B cell (primary cell): ENCODE measurements around the gene STAMBPL1. TPM values are rescaled to one million over a fixed set of nuclear protein-coding genes. Genes with fewer than 3 reads are reported as not detected.

Source experiments
- ATAC-seq: fragments of 200-7000 bp; cut with Tn5 transposase; one replicate; pipeline ENCODE4 v1.10.0; 2021; ENCODE audit warnings: low read depth, mild to moderate bottlenecking, moderate number of reproducible peaks, moderate library complexity
- CTCF ChIA-PET: fragments of 350-600 bp; sonication (Branson Sonifier 250); formaldehyde crosslinking; loops from one replicate; lab custom pipeline; 2021; ENCODE audit warnings: antibody characterized with exemption, inconsistent platforms; lab: Charles Lee
- POLR2A ChIA-PET: fragments of 350-600 bp; sonication (Branson Sonifier 250); formaldehyde crosslinking; loops from one replicate; lab custom pipeline; 2021; ENCODE audit warnings: antibody characterized with exemption; lab: Charles Lee
- DNase-seq: peaks from one replicate; pipeline ENCODE4 v3.0.0; 2013
- H2AFZ ChIP-seq: 2 replicates; pipeline ENCODE4 v1.6.1; 2012; ENCODE audit warnings: mild to moderate bottlenecking, low read depth, low read length; ENCODE audit not compliant: insufficient read depth, poor library complexity, severe bottlenecking
- H3K27ac ChIP-seq, 2 donors: 1 replicate in 1 of 2; 2 replicates in 1 of 2; pipeline ENCODE4 v1.5.1; 2012 to 2013; ENCODE audit warnings: low read length in 2 of 2, mild to moderate bottlenecking in 2 of 2, moderate library complexity in 1 of 2
- H3K27me3 ChIP-seq, 4 experiments: fragments of 200-600 bp in 1 of 4; sonication (generic) in 1 of 4; replicated peaks in 1 of 4; 1 replicate in 2 of 4; 2 replicates in 2 of 4; pipeline versions ENCODE4 v1.6.1 to v1.7.0; 2013 to 2016; ENCODE audit warnings: low read length in 3 of 4, mild to moderate bottlenecking in 2 of 4, mixed read lengths in 1 of 4, moderate library complexity in 1 of 4; ENCODE audit not compliant: insufficient read depth in 4 of 4, control insufficient read depth in 3 of 4; ENCODE audit errors: control extremely low read depth in 1 of 4
- H3K36me3 ChIP-seq, 2 experiments: replicated peaks in 1 of 2; 1 replicate in 1 of 2; 2 replicates in 1 of 2; pipeline versions ENCODE4 v1.6.1 to v1.7.1; 2013; ENCODE audit warnings: low read length in 1 of 2; ENCODE audit not compliant: insufficient read depth in 2 of 2, control insufficient read depth in 1 of 2; ENCODE audit errors: control extremely low read depth in 1 of 2, extremely low read depth in 1 of 2
- H3K4me1 ChIP-seq, 2 donors: fragments of 200-600 bp in 1 of 2; sonication (generic) in 1 of 2; 1 replicate in 1 of 2; 2 replicates in 1 of 2; pipeline versions ENCODE4 v1.5.1 to v1.6.1; 2013 to 2017; ENCODE audit warnings: low read length in 2 of 2; ENCODE audit not compliant: control insufficient read depth in 2 of 2, insufficient read depth in 2 of 2
- H3K4me2 ChIP-seq: replicated peaks from 2 replicates; pipeline ENCODE3; 2012; ENCODE audit warnings: mild to moderate bottlenecking, low read depth, low read length; ENCODE audit not compliant: poor library complexity, severe bottlenecking
- H3K4me3 ChIP-seq, 5 experiments: fragments of 200-600 bp in 1 of 5; sonication (generic) in 1 of 5; 1 replicate in 3 of 5; 2 replicates in 2 of 5; pipeline versions ENCODE4 v1.5.1 to v1.7.0; 2011 to 2016; ENCODE audit warnings: low read length in 4 of 5, mild to moderate bottlenecking in 4 of 5, low read depth in 2 of 5, control low read depth in 1 of 5, moderate library complexity in 1 of 5; ENCODE audit not compliant: insufficient read depth in 1 of 5; ENCODE audit errors: control extremely low read depth in 1 of 5, extremely low read depth in 1 of 5
- H3K79me2 ChIP-seq: fragments of 200-600 bp; sonication (generic); one replicate; pipeline ENCODE4 v1.6.0; 2016; ENCODE audit warnings: low read length; ENCODE audit not compliant: control insufficient read depth, insufficient read depth
- H3K9ac ChIP-seq: fragments of 200-600 bp; sonication (generic); 2 replicates; pipeline ENCODE4 v1.6.1; 2017; ENCODE audit warnings: mild to moderate bottlenecking, low read length, moderate library complexity
- H3K9me3 ChIP-seq, 3 donors: one replicate each; pipeline versions ENCODE4 v1.6.1 to v1.7.1; 2013; ENCODE audit warnings: low read length in 2 of 3; ENCODE audit not compliant: control insufficient read depth in 2 of 3, insufficient read depth in 1 of 3; ENCODE audit errors: control extremely low read depth in 1 of 3
- H4K20me1 ChIP-seq: 2 replicates; pipeline ENCODE4 v1.6.0; 2012; ENCODE audit warnings: mild to moderate bottlenecking, low read length; ENCODE audit not compliant: insufficient read depth, control insufficient read depth, poor library complexity, severe bottlenecking
- H3K27ac Mint-ChIP-seq: one replicate; pipeline ENCODE4 v1.8.0; 2021; ENCODE audit warnings: mixed read lengths
- H3K27me3 Mint-ChIP-seq: one replicate; pipeline ENCODE4 v1.8.0; 2021; ENCODE audit warnings: mixed read lengths
- H3K4me1 Mint-ChIP-seq: one replicate; pipeline ENCODE4 v1.8.0; 2021; ENCODE audit warnings: mixed read lengths
- H3K4me3 Mint-ChIP-seq: one replicate; pipeline ENCODE4 v1.8.0; 2021; ENCODE audit warnings: mixed read lengths
- H3K9me3 Mint-ChIP-seq: one replicate; pipeline ENCODE4 v1.8.0; 2022; ENCODE audit warnings: mixed read lengths; ENCODE audit not compliant: insufficient read depth
- CTCF ChIP-seq: fragments of 200-600 bp; IDR thresholded peaks from one replicate; pipeline ENCODE4 v1.8.0; 2022; ENCODE audit warnings: antibody characterized with exemption, mild to moderate bottlenecking
- EZH2 ChIP-seq: IDR thresholded peaks from 2 replicates; pipeline ENCODE4 v1.6.1; 2012; ENCODE audit warnings: borderline replicate concordance, low read depth, mild to moderate bottlenecking, moderate library complexity, low read length; ENCODE audit not compliant: insufficient read depth, poor library complexity, severe bottlenecking
- WGBS: methylation state at CpG from one replicate; pipeline ENCODE4 v1.1.5; 2013; ENCODE audit warnings: missing lambda C conversion rate; ENCODE audit not compliant: insufficient coverage; 5-methylcytosine and 5-hydroxymethylcytosine counted together
- intact Hi-C: fragments of 100-400 bp; cut with micrococcal nuclease; formaldehyde crosslinking; loops from one replicate; pipeline ENCODE4 v1.10.0; 2022
- polyA plus RNA-seq: library from polyadenylated mRNA; depleted of rRNA; stranded (reverse); fragments of >200 nt; gene quantifications from 2 replicates; pipeline ENCODE4 v1.2.3, GENCODE V29; 2012
- total RNA-seq, 2 donors: library from RNA; stranded (reverse); fragments of 120-200 nt in 1 of 2; gene quantifications; 1 replicate in 1 of 2; 2 replicates in 1 of 2; pipeline versions ENCODE4 v1.2.3 to v1.2.4, GENCODE V29; 2013 to 2022

Gene STAMBPL1
- total and polyA plus RNA-seq, 2 donors (not counting 1 experiment from before 2014, with no cell fraction given) = 50.3 to 64.2 TPM

- no peak overlapping the region for H3K9ac ChIP-seq
- peak overlapping the region; percentile 62 for H3K4me3 Mint-ChIP-seq
Measured at GRCh38 chr10:88934900-88935672, 55.0 kb downstream of the STAMBPL1 start.

More at GRCh38 chr10:88934900-88935672, 55.0 kb downstream of the STAMBPL1 start:
- Histone ChIP-seq H3K4me2 (peak overlapping the region; percentile 20), H2AFZ (no peak overlapping the region), H4K20me1 (no peaks in the 10 kb centered on the region), H3K36me3 (peaks cover 0 to 2% of the 10 kb centered on the region in 2 experiments), H3K4me1 (peaks cover 13 to 20% of the 10 kb centered on the region in 2 donors), H3K79me2 (no peaks in the 10 kb centered on the region), H3K27me3 (no peaks in the 10 kb centered on the region), H3K9me3 (no peaks in the 10 kb centered on the region), H3K4me3 (no peak overlapping the region), H3K27ac (no peak overlapping the region)
- 60% methylated on average over 12 of the region's 17 CpGs for WGBS
- Mint-ChIP-seq H3K9me3 (no peaks in the 10 kb centered on the region), H3K4me1 (peaks cover 33% of the 10 kb centered on the region), H3K27me3 (no peaks in the 10 kb centered on the region), H3K27ac (peak overlapping the region; percentile 44)
- ChIA-PET POLR2A (interaction anchor here (2.1 kb wide), 1 partner anchor 56 kb away, joined by 6 read pairs; the partner anchor contains the start of gene STAMBPL1), CTCF (interaction anchor here (0.5 to 12.4 kb wide), 54 partner anchors 10 to 1996 kb away, joined by 3 to 749 read pairs (median 4); partner anchors contain the start of genes CH25H, FAS and STAMBPL1)
- intact Hi-C loops = loop anchor here (1.0 to 10.0 kb wide), 7 partner anchors 52 to 630 kb away; partner anchors contain the start of gene STAMBPL1
- ATAC-seq (peak; percentile 69), DNase-seq (peak; percentile 81)
- no peak for TF ChIP-seq EZH2
- TF ChIP-seq CTCF = peak; percentile 90
